HEK293 (cell line): ENCODE measurements around the gene DIP2C.

Experiments used
- CTCF ChIA-PET: fragments of 350-600 bp; formaldehyde crosslinking; extraction: SDS; loops from one replicate; lab custom pipeline; 2021; ENCODE audit warnings: antibody characterized with exemption; lab: Yijun Ruan, JAX
- POLR2A ChIA-PET: fragments of 300-600 bp; formaldehyde crosslinking; extraction: SDS; loops from one replicate; lab custom pipeline; 2020; ENCODE audit warnings: antibody characterized with exemption, inconsistent platforms; lab: Yijun Ruan, JAX
- H3K27ac ChIP-seq: fragments of 200-500 bp; sonication (Bioruptor generic); 2 replicates; pipeline ENCODE4 v1.5.1; 2014; ENCODE audit warnings: low read depth, low read length, control low read depth, inconsistent platforms; ENCODE audit errors: extremely low read depth
- H3K36me3 ChIP-seq, 2 experiments: fragments of 200-500 bp in 1 of 2; sonication (Bioruptor generic) in 1 of 2; 1 replicate in 1 of 2; 2 replicates in 1 of 2; pipeline ENCODE4 v1.5.1; 2014 to 2017; ENCODE audit warnings: inconsistent platforms in 2 of 2, low read length in 2 of 2; ENCODE audit not compliant: control insufficient read depth in 2 of 2, insufficient read depth in 1 of 2
- H3K4me1 ChIP-seq: fragments of 200-500 bp; sonication (Bioruptor generic); 2 replicates; pipeline ENCODE4 v1.5.1; 2014; ENCODE audit warnings: mild to moderate bottlenecking, low read length, inconsistent platforms; ENCODE audit not compliant: control insufficient read depth, insufficient read depth
- H3K4me3 ChIP-seq: 2 replicates; pipeline ENCODE4 v1.5.1; 2011; ENCODE audit warnings: low read depth, mild to moderate bottlenecking, control low read depth, low read length, moderate library complexity
- H3K9me3 ChIP-seq: fragments of 200-500 bp; sonication (Bioruptor generic); 2 replicates; pipeline ENCODE4 v1.5.1; 2014; ENCODE audit warnings: low read depth, low read length, inconsistent platforms; ENCODE audit not compliant: control insufficient read depth, insufficient read depth
- AEBP2 ChIP-seq: fragments of 450-650 bp; formaldehyde crosslinking; IDR thresholded peaks from 2 replicates; pipeline ENCODE4 v1.5.1; 2016; ENCODE audit warnings: missing biosample characterization, missing genetic modification characterization, borderline replicate concordance
- GLI4 ChIP-seq: fragments of 450-650 bp; formaldehyde crosslinking; IDR thresholded peaks from 2 replicates; pipeline ENCODE4 v1.5.1; 2016; ENCODE audit warnings: missing biosample characterization, missing genetic modification characterization
- HOXA7 ChIP-seq: sonication (generic); formaldehyde crosslinking; IDR thresholded peaks from 2 replicates; pipeline ENCODE4 v1.8.1; 2022; ENCODE audit warnings: missing genetic modification reagents, borderline replicate concordance
- KLF10 ChIP-seq: fragments of 450-650 bp; IDR thresholded peaks from 2 replicates; pipeline ENCODE4 v1.5.1; 2018; ENCODE audit warnings: missing biosample characterization, mild to moderate bottlenecking, missing genetic modification characterization
- KLF9 ChIP-seq: fragments of 450-650 bp; formaldehyde crosslinking; IDR thresholded peaks from 2 replicates; pipeline ENCODE4 v1.5.1; 2016; ENCODE audit warnings: missing biosample characterization, missing genetic modification characterization, low read depth
- PBX3 ChIP-seq: sonication (generic); formaldehyde crosslinking; IDR thresholded peaks from 2 replicates; pipeline ENCODE4 v1.8.1; 2022; ENCODE audit warnings: mild to moderate bottlenecking, moderate library complexity, missing genetic modification reagents
- PRDM1 ChIP-seq: fragments of 450-650 bp; formaldehyde crosslinking; IDR thresholded peaks from 2 replicates; pipeline ENCODE4; 2016; ENCODE audit warnings: missing biosample characterization, missing genetic modification characterization
- PRDM2 ChIP-seq: fragments of 450-650 bp; formaldehyde crosslinking; IDR thresholded peaks from 2 replicates; pipeline ENCODE4 v1.5.1; 2016; ENCODE audit warnings: missing biosample characterization, missing genetic modification characterization, borderline replicate concordance
- SALL2 ChIP-seq: fragments of 450-650 bp; formaldehyde crosslinking; IDR thresholded peaks from 2 replicates; pipeline ENCODE4 v1.5.0; 2017; ENCODE audit warnings: missing biosample characterization, mild to moderate bottlenecking, missing genetic modification characterization, borderline replicate concordance
- SCRT2 ChIP-seq: fragments of 450-650 bp; formaldehyde crosslinking; IDR thresholded peaks from 2 replicates; pipeline ENCODE4 v1.5.1; 2016; ENCODE audit warnings: missing biosample characterization, missing genetic modification characterization
- ZNF114 ChIP-seq: fragments of 450-650 bp; formaldehyde crosslinking; IDR thresholded peaks from 2 replicates; pipeline ENCODE4 v1.5.0; 2017; ENCODE audit warnings: missing biosample characterization, missing genetic modification characterization
- ZNF132 ChIP-seq: fragments of 450-650 bp; formaldehyde crosslinking; IDR thresholded peaks from 2 replicates; pipeline ENCODE4 v1.5.1; 2017; ENCODE audit warnings: missing biosample characterization, missing genetic modification characterization, borderline replicate concordance
- ZNF157 ChIP-seq: fragments of 450-650 bp; formaldehyde crosslinking; IDR thresholded peaks from 2 replicates; pipeline ENCODE4 v1.5.1; 2016; ENCODE audit warnings: missing biosample characterization, missing genetic modification characterization
- ZNF366 ChIP-seq: fragments of 450-650 bp; formaldehyde crosslinking; conservative IDR thresholded peaks from 2 replicates; pipeline ENCODE4 v1.5.1; 2016; ENCODE audit warnings: missing biosample characterization, missing genetic modification characterization
- ZNF398 ChIP-seq: fragments of 450-650 bp; formaldehyde crosslinking; IDR thresholded peaks from 2 replicates; pipeline ENCODE4 v1.5.1; 2017; ENCODE audit warnings: missing biosample characterization, missing genetic modification characterization
- ZNF416 ChIP-seq: fragments of 450-650 bp; formaldehyde crosslinking; IDR thresholded peaks from 2 replicates; pipeline ENCODE4 v1.5.1; 2016; ENCODE audit warnings: missing biosample characterization, missing genetic modification characterization
- ZNF561 ChIP-seq: fragments of 450-650 bp; IDR thresholded peaks from 2 replicates; pipeline ENCODE4 v1.5.1; 2018; ENCODE audit warnings: missing biosample characterization, missing genetic modification characterization, borderline replicate concordance
- ZNF585B ChIP-seq: fragments of 450-650 bp; formaldehyde crosslinking; IDR thresholded peaks from 2 replicates; pipeline ENCODE4 v1.5.1; 2016; ENCODE audit warnings: missing biosample characterization, missing genetic modification characterization
- ZNF707 ChIP-seq: fragments of 450-650 bp; formaldehyde crosslinking; IDR thresholded peaks from 2 replicates; pipeline ENCODE4 v1.5.1; 2016; ENCODE audit warnings: missing biosample characterization, missing genetic modification characterization
- ZNF837 ChIP-seq: fragments of 450-650 bp; formaldehyde crosslinking; IDR thresholded peaks from 2 replicates; pipeline ENCODE4 v1.5.1; 2016; ENCODE audit warnings: missing biosample characterization, missing genetic modification characterization
- TF ChIP-seq, protein P1 (sequence below): fragments of 450-650 bp; formaldehyde crosslinking; conservative IDR thresholded peaks from 2 replicates; pipeline ENCODE4 v1.5.1; 2016; ENCODE audit warnings: low read depth, missing biosample characterization, missing genetic modification characterization

Gene DIP2C

DNA sequence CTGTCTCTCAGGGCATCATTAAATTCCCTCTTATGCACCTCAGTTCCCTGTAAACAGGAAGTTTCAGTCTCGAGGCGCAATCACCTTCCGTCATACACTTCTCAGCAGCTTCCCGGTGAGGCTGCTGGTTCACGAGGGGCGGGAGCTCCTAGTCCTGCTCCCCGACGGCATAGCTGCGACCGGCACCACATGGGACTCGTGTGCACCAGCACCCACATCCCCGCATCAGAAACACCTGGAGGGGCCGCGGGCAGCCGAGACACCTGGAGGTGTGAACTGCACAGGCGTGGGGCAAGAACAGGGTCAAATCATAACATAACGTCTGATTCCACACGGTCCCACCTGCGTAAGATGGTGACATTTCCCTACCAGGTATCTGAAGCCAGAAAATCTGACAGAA lies 52.7 kb downstream of the DIP2C start:
- Histone ChIP-seq H3K4me3 (no peak overlapping the region), H3K4me1 (0 out of 2 replicates have a peak, but pooled peaks cover 3% of the 10 kb centered on the region), H3K27ac (no peak overlapping the region), H3K36me3 (peaks cover 0 to 3% of the 10 kb centered on the region in 2 experiments; a peak in 1 of 3 replicates), H3K9me3 (no peaks in the 10 kb centered on the region)
- TF ChIP-seq ZNF366 (tag by site-specific recombination) (no peak), ZNF398 (tag by site-specific recombination) (no peak), ZNF837 (no peak), HOXA7 (CRISPR knock-in tag) (no peak), PRDM1 (tag by site-specific recombination) (no peak), ZNF157 (tag by site-specific recombination) (no peak), ZNF585B (tag by site-specific recombination) (no peak), ZNF114 (tag by site-specific recombination) (no peak), ZNF707 (tag by site-specific recombination) (no peak)
- TF ChIP-seq, protein P1, sequence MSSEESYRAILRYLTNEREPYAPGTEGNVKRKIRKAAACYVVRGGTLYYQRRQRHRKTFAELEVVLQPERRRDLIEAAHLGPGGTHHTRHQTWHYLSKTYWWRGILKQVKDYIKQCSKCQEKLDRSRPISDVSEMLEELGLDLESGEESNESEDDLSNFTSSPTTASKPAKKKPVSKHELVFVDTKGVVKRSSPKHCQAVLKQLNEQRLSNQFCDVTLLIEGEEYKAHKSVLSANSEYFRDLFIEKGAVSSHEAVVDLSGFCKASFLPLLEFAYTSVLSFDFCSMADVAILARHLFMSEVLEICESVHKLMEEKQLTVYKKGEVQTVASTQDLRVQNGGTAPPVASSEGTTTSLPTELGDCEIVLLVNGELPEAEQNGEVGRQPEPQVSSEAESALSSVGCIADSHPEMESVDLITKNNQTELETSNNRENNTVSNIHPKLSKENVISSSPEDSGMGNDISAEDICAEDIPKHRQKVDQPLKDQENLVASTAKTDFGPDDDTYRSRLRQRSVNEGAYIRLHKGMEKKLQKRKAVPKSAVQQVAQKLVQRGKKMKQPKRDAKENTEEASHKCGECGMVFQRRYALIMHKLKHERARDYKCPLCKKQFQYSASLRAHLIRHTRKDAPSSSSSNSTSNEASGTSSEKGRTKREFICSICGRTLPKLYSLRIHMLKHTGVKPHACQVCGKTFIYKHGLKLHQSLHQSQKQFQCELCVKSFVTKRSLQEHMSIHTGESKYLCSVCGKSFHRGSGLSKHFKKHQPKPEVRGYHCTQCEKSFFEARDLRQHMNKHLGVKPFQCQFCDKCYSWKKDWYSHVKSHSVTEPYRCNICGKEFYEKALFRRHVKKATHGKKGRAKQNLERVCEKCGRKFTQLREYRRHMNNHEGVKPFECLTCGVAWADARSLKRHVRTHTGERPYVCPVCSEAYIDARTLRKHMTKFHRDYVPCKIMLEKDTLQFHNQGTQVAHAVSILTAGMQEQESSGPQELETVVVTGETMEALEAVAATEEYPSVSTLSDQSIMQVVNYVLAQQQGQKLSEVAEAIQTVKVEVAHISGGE = no peak
- POLR2A ChIA-PET = no interaction called here
- CTCF ChIA-PET = no interaction called here

DNA sequence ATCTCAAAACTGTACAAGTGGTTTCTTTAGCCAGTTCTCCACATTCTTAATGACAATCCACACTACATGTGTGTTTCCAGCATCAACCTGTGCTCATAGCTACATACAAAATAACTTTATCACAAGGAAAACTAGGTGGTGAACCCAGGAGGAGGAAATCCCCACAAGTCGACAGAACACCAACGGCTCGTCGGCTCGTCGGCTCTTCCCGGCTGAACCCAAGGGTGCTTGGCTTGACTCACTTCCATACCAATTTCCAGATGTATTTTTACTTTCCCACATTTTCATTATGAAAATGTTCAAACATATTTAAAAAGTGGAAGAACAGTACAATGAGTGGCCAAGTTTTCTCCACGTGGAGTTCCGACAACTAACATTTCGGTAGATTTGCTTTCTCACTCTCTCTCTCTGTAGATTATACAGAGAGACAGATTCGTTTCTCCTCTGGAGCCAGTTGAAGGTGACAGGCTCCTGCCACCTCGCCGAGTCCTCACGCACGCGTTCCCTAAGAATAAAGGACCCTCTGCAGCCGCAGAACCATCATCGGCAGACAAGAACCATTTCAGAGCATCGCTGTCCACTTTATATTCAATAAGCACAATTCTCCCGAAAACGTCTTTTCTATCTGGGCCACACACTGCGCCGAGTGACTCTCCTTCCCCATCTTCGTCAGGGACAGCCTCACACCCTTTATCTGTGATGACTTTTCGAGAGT lies 53.3 kb downstream of the DIP2C start:
- ChIA-PET POLR2A (no interaction called here), CTCF (no interaction called here)
- Histone ChIP-seq H3K27ac (no peak overlapping the region), H3K36me3 (peaks cover 0 to 3% of the 10 kb centered on the region in 2 experiments; a peak in 1 of 3 replicates), H3K4me3 (no peak overlapping the region), H3K9me3 (no peaks in the 10 kb centered on the region), H3K4me1 (0 out of 2 replicates have a peak, but pooled peaks cover 3% of the 10 kb centered on the region)
- no peak for TF ChIP-seq SCRT2 (tag by site-specific recombination)
- no peak for TF ChIP-seq ZNF416 (tag by site-specific recombination)
- no peak for TF ChIP-seq SALL2
- no peak for TF ChIP-seq KLF10
- TF ChIP-seq KLF9 (tag by site-specific recombination) = no peak
- TF ChIP-seq AEBP2 = no peak
- TF ChIP-seq PBX3 (CRISPR knock-in tag) = no peak
- no peak for TF ChIP-seq PRDM2 (tag by site-specific recombination)
- TF ChIP-seq ZNF132 (tag by site-specific recombination) = no peak
- no peak for TF ChIP-seq GLI4
- TF ChIP-seq ZNF561 = no peak
